Upper lobe of right lung (tissue), 1 donor: ENCODE data around the gene SNX25. TPM values are rescaled to one million over a fixed set of nuclear protein-coding genes. Genes with fewer than 3 reads are reported as not detected.
A peak's percentile ranks its signal among the peaks of the same experiment; 100 is the strongest.
"Not testable (repeated sequence)": the region's sequence is repeated elsewhere in the genome, so short reads cannot be mapped to it uniquely, and the experiment has no call there.

ENCODE experiments used
- ATAC-seq: fragments of 200-7000 bp; cut with Tn5 transposase; one replicate; pipeline ENCODE4 v1.9.1; 2020; ENCODE audit warnings: mild to moderate bottlenecking, moderate library complexity
- DNase-seq: peaks from one replicate; pipeline ENCODE4 v3.0.0-alpha.2; 2020
- H3K27ac ChIP-seq: fragments of 200-600 bp; one replicate; pipeline ENCODE4 v1.8.0; 2022
- H3K27me3 ChIP-seq: fragments of 200-600 bp; one replicate; pipeline ENCODE4 v1.8.0; 2022; ENCODE audit warnings: mild to moderate bottlenecking
- H3K36me3 ChIP-seq: fragments of 200-600 bp; one replicate; pipeline ENCODE4 v1.8.0; 2022
- H3K4me1 ChIP-seq: fragments of 200-600 bp; one replicate; pipeline ENCODE4 v1.8.0; 2022
- H3K4me3 ChIP-seq: fragments of 200-600 bp; one replicate; pipeline ENCODE4 v1.8.0; 2022; ENCODE audit warnings: mild to moderate bottlenecking
- H3K9me3 ChIP-seq: fragments of 200-600 bp; one replicate; pipeline ENCODE4 v1.8.0; 2022
- intact Hi-C: fragments of 100-400 bp; cut with DNase I; formaldehyde crosslinking; loops from one replicate; pipeline ENCODE4 v1.11.0; 2022
- total RNA-seq: library from RNA; stranded (reverse); fragmentation: NEBNext Ultra II Directional; extraction: Animal tissue kit (Norgen Biotek cat#: 25700); gene quantifications from one replicate; pipeline ENCODE4 v1.2.1, GENCODE V29; 2021
- TF ChIP-seq, protein P1 (sequence below): fragments of 200-600 bp; IDR thresholded peaks from one replicate; pipeline ENCODE4 v1.8.0; 2022; ENCODE audit warnings: antibody characterized with exemption
- donor health status: DM: no; HTN: yes; CAD: no; lungs with severe emphysema.

Gene SNX25
- total RNA-seq, 1 donor from 2014 or later, result 98.5 TPM

DNA sequence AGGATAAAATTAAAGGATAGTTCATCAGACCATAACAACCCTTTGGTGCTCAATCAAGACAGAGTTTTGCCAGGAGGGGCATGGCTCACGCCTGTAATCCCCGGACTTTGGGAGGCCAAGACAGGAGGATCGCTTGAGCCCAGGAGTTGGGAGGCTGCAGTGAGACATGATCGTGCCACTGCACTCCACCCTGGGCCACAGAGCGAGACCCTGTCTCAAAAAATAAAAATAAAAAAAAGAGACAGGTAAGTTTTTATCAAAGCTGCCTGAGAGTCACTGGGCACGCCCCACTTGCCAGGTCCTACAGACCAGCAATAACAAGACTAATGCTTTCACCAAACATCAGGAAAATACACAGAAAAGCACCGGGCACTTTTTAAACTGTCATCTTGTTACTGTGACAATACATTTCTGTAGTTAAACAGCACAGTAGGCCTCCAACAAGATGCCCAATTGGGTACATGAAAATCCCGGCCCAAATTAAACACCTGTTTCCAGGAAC is 6.4 kb upstream of the SNX25 start:
- intact Hi-C loops, result no loop called here
- peak overlapping the region; percentile 78 for H3K4me3 ChIP-seq
- no peaks in the 10 kb centered on the region for H3K36me3 ChIP-seq
- H3K9me3 ChIP-seq, result no peaks in the 10 kb centered on the region
- H3K27ac ChIP-seq, result peak overlapping the region; percentile 97
- no peaks in the 10 kb centered on the region for H3K27me3 ChIP-seq
- H3K4me1 ChIP-seq, result peaks cover 19% of the 10 kb centered on the region
- ATAC-seq, result no peak
- TF ChIP-seq, protein P1, sequence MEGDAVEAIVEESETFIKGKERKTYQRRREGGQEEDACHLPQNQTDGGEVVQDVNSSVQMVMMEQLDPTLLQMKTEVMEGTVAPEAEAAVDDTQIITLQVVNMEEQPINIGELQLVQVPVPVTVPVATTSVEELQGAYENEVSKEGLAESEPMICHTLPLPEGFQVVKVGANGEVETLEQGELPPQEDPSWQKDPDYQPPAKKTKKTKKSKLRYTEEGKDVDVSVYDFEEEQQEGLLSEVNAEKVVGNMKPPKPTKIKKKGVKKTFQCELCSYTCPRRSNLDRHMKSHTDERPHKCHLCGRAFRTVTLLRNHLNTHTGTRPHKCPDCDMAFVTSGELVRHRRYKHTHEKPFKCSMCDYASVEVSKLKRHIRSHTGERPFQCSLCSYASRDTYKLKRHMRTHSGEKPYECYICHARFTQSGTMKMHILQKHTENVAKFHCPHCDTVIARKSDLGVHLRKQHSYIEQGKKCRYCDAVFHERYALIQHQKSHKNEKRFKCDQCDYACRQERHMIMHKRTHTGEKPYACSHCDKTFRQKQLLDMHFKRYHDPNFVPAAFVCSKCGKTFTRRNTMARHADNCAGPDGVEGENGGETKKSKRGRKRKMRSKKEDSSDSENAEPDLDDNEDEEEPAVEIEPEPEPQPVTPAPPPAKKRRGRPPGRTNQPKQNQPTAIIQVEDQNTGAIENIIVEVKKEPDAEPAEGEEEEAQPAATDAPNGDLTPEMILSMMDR, result no peak
- no peak for DNase-seq

DNA sequence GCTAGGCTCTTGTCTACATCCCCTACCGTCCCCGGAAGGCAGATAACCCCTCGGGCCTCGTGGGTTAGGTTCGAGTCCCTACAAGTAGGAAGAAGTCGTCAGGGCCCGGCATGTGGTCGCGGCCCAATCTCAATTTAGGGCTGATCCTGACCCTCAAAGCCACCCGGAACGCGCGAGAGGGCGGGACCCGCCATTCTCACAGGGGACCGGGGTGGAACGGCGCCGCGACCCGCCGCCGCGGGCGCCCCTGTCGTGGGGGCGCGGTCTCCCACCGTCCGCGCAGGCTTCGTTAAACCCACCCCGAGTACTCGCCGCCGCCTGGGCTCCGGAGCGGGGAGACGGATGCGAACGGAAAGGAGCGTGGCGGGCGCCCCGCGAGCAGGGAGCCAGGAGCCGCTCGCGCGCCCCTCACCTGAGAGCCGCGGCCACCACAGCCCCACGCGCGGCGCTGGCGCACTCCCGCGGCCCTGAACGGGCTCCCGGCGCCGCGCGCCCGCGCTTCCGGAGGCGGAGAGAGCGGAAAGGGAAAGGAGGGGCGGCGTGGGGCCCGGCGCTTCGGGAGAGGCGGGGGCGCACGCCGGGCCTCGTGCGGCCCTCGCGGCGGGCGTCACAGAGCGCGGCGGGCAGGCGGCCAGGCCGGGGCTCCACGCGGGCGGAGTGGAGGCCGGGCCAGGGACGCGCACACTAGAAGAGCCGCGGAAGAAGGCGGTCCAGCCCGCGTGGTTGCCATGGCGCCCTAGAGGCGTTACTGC is 5.7 kb upstream of the SNX25 start, which contains the start of gene CFAP97:
Gene CFAP97 (minus strand): TSS at position 515 of the 752 bp plus-strand sequence. CDS start 12,804 bp downstream, outside the sequence.
- Histone ChIP-seq H3K36me3 (no peaks in the 10 kb centered on the region), H3K4me3 (peak within 1 kb of the TSS; percentile 78), H3K27me3 (no peaks in the 10 kb centered on the region), H3K4me1 (peaks cover 22% of the 10 kb centered on the region), H3K27ac (peak within 1 kb of the TSS; percentile 97), H3K9me3 (no peaks in the 10 kb centered on the region)
- ATAC-seq, result peak; percentile 97
- DNase-seq, result peak; percentile 95
- TF ChIP-seq, protein P1, result no peak
- intact Hi-C loops, result no loop called here

DNA sequence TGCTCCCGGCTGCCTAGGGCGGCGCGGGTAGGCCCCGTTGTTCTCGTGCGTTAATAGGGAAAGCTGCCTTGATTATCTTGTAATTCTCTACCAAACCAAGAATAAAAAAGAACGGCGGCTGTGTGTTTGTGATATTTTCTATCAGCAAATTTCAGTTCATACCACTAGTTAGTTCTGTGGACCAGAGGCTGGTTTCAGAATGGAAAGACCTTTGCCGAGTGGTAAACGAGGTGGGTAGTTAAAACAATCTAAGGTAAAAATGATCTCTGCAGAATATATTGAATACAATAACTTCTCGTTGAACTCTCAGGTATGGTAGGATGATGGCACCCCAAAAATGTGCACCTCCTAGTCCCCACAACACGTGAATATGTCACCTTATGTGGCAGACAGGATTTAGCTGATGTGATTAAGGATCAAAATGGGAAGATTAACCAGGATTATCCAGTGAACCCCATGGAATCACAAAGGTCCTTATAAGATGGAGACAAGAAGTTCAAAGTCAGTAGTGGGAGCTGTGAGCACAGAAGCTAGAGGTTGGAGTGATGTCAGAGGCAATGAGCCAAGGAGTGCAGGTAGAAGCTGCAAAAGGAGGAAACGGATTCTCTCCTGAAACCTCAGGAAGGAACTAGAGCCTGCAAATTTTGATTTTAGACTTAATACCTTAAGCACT is 5.0 kb upstream of the SNX25 start:
- peaks cover 25% of the 10 kb centered on the region for H3K4me1 ChIP-seq
- intact Hi-C loops, result no loop called here
- no peaks in the 10 kb centered on the region for H3K36me3 ChIP-seq
- peak overlapping the region; percentile 97 for H3K27ac ChIP-seq
- peak overlapping the region; percentile 78 for H3K4me3 ChIP-seq
- no peak for DNase-seq
- ATAC-seq, result no peak
- no peaks in the 10 kb centered on the region for H3K27me3 ChIP-seq
- TF ChIP-seq, protein P1, result no peak
- H3K9me3 ChIP-seq, result no peaks in the 10 kb centered on the region

DNA sequence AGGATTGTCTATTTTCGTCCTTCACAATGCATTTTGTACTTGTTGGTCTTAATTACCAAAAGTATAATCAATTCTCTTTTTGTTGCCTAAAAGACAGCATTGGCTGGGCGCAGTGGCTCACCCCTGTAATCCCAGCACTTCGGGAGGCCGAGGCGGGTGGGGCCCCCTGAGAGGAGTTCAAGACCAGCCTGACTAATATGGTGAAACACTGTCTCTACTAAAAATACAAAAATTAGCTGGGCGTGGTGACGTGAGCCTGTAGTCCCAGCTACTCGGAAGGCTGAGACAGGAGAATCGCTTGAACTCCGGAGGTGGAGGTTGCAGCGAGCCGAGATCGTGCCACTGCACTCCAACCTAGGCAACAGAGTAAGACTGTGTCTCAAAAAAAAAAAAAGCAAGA is 4.3 kb upstream of the SNX25 start:
- DNase-seq, ATAC-seq, H3K36me3 ChIP-seq, H3K9me3 ChIP-seq, intact Hi-C loops, H3K4me3 ChIP-seq, H3K27me3 ChIP-seq: not testable (repeated sequence)
- peak overlapping the region; percentile 97 for H3K27ac ChIP-seq
- peaks cover 25% of the 10 kb centered on the region for H3K4me1 ChIP-seq

DNA sequence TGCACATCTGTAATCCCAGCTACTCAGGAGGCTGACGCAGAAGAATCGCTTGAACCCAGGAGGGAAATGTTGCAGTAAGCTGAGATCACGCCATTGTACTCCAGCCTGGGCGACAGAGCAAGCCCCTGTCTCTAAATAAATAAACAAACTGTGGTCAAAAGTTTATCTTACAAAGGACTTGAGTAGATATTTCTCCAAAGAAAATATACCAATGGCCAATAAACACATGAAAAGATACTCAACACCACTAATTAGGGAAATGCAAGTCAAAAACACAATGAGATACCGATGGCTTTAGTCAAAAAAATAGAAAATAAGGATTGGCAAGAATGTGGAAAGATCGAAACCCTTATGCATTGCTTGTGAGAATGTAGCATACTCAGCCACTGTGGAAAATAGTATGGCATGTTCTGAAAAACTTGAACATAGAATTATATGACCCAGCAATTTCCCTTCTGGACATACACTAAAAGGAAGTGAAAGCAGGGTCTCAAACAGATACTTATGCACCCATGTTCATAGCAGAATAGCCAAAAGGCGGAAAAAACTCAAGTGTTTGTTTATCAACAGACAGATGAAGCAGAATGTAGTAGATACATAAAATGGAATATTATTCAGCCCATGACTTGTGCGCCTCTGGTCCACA is 3.6 kb upstream of the SNX25 start:
- DNase-seq, result no peak
- H3K27me3 ChIP-seq, result no peaks in the 10 kb centered on the region
- H3K27ac ChIP-seq, result no peak overlapping the region
- H3K4me3 ChIP-seq, result no peak overlapping the region
- peaks cover 29% of the 10 kb centered on the region for H3K4me1 ChIP-seq
- no peaks in the 10 kb centered on the region for H3K9me3 ChIP-seq
- ATAC-seq, result no peak
- H3K36me3 ChIP-seq, result no peaks in the 10 kb centered on the region
- TF ChIP-seq, protein P1, result no peak
- intact Hi-C loops, result no loop called here
